Left colon (tissue), 2 donors: ENCODE measurements around the gene DDX47. TPM values are rescaled to one million over a fixed set of nuclear protein-coding genes. Genes with fewer than 3 reads are reported as not detected.
"Not testable (repeated sequence)": the region's sequence is repeated elsewhere in the genome, so short reads cannot be mapped to it uniquely, and the experiment has no call there.

Source experiments
- ATAC-seq: fragments of 200-7000 bp; cut with Tn5 transposase; one replicate; pipeline ENCODE4 v1.9.1; 2020; ENCODE audit warnings: mild to moderate bottlenecking, moderate library complexity
- DNase-seq, 2 donors: peaks; one replicate each; pipeline ENCODE4 v3.0.0-alpha.2; 2020
- intact Hi-C, 2 donors: fragments of 100-400 bp; cut with DNase I in 1 of 2; cut with micrococcal nuclease in 1 of 2; formaldehyde crosslinking; loops; one replicate each; pipeline versions ENCODE4 v1.11.2 to v1.14.0; 2022; cut with DNase I, micrococcal nuclease
- microRNA-seq, 2 donors: library from miRNA; unstranded; fragments of <30 nt; microRNA quantifications; one replicate each; pipeline versions ENCODE4 v1.1.0 to v1.2.0, GENCODE V29; 2020
- total RNA-seq, 2 donors: library from RNA; stranded (reverse); fragmentation: NEBNext Ultra II Directional; extraction: Animal tissue kit (Norgen Biotek cat#: 25700); gene quantifications; one replicate each; pipeline ENCODE4 v1.2.1, GENCODE V29; 2021
- donor health status: DM: no; HTN: no; CAD: no.
- donor health status: DM: yes; HTN: yes; CAD: no.

The DDX47 gene
- total RNA-seq, 2 donors from 2014 or later, result 30.5 to 31.0 TPM

DNA sequence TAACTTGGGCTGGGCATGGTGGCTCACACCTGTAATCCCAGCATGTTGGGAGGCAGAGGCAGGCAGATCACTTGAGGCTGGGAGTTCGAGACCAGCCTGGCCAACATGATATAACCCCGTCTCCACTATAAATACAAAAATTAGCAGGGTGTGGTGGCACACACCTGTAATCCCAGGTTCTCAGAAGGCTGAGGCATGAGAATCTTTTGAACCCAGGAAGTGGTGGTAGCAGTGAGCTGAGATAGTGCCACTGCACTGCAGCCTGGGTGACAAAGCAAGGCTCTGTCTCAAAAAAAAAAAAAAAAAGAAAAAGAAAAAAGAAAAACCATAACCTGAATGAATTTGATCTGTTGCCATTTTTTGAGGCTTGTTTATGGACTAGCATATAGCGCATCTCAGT, 33.6 kb downstream of the DDX47 start:
- ATAC-seq, intact Hi-C loops, DNase-seq: not testable (repeated sequence)

- no peak for DNase-seq
- intact Hi-C loops, result no loop called here
Measured at GRCh38 chr12:12853435-12853834, 40.3 kb downstream of the DDX47 start.

DNA sequence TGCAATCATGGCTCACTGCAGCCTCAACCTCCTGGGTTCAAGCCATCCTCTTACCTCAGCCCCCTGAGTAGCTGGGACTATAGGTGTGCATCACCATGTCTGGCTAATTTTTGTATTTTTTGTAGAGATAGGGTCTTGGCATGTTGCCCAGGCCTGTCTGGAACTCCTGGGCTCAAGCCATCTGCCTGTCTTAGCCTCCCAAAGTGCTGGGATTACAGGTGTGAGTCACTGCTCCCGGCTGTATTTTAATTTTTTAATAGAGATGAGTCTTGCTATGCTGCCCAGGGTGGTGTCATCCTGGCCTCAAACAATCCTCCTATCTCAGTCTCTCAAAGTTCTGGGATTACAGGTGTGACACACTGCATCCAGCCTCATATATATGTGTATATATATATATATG, 46.5 kb downstream of the DDX47 start:
- no peak for ATAC-seq
- intact Hi-C loops, result no loop called here
- no peak for DNase-seq

More at GRCh38 chr12:12853435-12853834, 40.3 kb downstream of the DDX47 start:
- peak; percentile 86 for ATAC-seq

DNA sequence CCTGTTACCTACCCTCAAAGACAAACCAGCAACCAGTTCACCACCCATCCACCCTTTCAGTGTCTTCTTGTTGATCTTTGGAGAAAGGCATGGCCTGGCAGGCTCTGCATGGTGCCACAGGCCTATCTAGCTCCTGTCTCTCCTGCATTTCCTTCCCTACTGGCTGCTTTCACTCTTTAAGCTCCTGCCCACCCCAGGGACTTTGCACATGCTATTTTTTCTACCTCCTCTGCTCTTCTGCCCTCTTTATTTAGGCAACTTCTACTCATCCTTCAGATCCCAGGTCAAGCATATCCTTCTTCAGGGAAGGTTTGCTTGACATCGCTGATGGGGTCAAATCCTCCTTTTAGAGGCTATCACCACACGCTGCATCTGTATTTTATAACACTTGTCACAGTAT, 51.1 kb downstream of the DDX47 start:
- no peak for ATAC-seq
- intact Hi-C loops, result no loop called here
- DNase-seq, result no peak

- ATAC-seq (no peak), DNase-seq (no peak)
- intact Hi-C loops, result no loop called here
Measured at GRCh38 chr12:12868477-12869235, 55.5 kb downstream of the DDX47 start.

GRCh38 chr12:12870465-12870864, 57.3 kb downstream of the DDX47 start:
- DNase-seq (no peak), ATAC-seq (no peak)
- intact Hi-C loops, result no loop called here

DNA sequence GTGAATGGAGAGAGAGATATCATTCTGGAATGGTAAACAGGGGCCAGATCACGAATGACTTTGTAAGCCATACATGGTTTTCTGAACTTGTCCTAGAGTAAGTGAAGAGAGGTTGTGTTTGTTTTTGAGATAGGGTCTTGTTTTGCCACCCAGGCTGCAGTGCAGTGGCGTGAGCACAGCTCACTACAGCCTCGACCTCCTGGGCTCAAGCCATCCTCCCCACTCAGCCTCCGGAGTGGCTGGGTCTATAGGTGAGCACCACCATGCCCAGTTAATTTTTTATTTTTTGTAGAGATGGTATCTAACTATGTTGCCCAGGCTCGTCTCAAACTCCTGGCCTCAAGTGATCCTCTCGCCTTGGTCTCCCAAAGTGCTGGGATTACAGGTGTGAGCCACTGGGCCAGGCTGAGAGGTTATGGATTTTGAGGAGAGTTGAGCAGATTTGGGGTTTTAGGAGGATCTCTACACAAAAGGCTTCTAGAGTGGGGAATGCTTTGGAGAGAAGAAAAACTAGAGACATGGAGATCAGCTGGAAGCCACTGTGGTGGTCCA, 58.5 kb downstream of the DDX47 start:
- ATAC-seq (no peak), DNase-seq (no peak)
- intact Hi-C loops, result no loop called here

- peak; percentile 60 to 87 for DNase-seq
- peak; percentile 74 for ATAC-seq
- intact Hi-C loops, result no loop called here
Measured at GRCh38 chr12:12872139-12872933, 59.2 kb downstream of the DDX47 start.

DNA sequence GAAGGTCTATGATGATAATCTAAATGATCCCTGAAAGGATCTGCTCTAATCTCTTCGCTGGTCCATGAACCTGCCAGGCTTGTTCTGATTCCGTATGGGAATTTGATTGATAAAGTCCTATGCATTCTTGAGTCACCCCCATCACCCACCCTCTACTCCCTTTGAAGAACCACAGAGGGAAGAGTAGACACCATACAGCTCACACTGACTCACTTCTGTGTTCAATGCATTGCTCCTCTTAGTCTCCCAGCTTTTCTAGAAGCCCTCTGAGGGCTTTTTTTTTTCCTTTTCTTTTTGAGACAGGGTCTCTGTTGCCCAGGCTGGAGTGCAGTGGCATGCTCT, 59.8 kb downstream of the DDX47 start:
- intact Hi-C loops, result no loop called here
- DNase-seq, result no peak
- no peak for ATAC-seq

GRCh38 chr12:12874029-12874428, 60.9 kb downstream of the DDX47 start:
- ATAC-seq, result no peak

DNA sequence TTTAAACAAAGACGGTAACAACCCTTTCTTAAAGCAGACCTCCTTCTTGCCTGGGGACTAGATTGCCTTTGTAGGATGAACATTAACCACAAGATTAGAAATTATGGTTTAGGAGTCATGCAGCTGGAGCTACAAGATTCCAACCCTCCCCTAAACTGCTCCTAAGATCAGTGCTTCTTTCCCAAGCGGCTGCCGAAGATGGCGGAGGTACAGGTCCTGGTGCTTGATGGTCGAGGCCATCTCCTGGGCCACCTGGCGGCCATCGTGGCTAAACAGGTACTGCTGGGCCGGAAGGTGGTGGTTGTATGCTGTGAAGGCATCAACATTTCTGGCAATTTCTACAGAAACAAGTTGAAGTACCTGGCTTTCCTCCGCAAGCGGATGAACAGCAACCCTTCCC, 62.2 kb downstream of the DDX47 start:
- intact Hi-C loops, ATAC-seq, DNase-seq: not testable (repeated sequence)

More at GRCh38 chr12:12874029-12874428, 60.9 kb downstream of the DDX47 start:
- no peak for DNase-seq
- intact Hi-C loops, result no loop called here

- intact Hi-C loops, result no loop called here
- ATAC-seq (peak; percentile 69), DNase-seq (no peak)
Measured at GRCh38 chr12:12877153-12877768, 64.1 kb downstream of the DDX47 start.

DNA sequence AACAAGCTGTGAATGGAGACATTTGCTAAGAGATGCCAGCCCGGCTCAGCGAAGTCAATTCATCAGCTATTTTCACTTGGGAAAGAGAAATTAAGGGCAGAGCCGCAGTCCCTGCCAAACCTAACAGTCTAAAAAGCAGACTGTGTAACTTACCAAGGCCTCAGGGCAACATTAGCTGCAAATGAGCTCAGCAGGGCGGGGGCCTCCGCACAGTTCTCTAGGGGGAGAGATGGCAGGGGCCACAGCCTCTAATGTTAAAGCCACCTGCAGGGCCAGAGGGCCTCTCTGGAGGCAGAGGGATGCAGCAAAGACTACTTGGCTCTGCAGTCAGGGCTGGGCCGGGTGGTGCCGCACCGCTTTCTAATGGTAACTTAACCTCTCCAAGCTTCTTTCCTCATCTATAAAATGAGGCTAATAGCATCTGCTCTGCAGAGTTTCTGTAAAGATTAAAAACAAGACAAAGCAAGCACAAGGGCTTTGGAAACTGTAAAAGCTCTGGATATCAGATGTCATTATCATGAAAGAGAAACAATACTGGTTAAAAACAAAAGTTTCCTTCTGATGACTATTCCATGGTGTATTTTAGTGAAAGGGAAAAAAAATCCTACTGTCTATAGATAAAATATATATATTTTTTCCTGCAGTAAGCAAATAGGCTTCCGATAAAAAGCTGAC, 64.8 kb downstream of the DDX47 start:
- intact Hi-C loops, result no loop called here
- ATAC-seq (peak; percentile 22), DNase-seq (peak in 1 of 2 donors; percentile 61)

Small RNA genes lying within 50 kb of the gene (microRNA-seq; reads per million reads assigned to microRNA genes)
- 0 reads per million in 2 donors for gene MIR613

Other genes with a start within 250 kb of the DDX47 start
- 10 to 100 TPM; 25.6 to 28.1 TPM for gene CREBL2, start 201.5 kb upstream of the DDX47 start, total RNA-seq
- under 1 TPM; 0.34 to 0.37 TPM for gene GPR19, start 117.2 kb upstream of the DDX47 start, total RNA-seq
- gene CDKN1B, start 96.0 kb upstream of the DDX47 start, total RNA-seq, result 10 to 100 TPM; 38.0 to 53.3 TPM
- gene APOLD1, start 27.7 kb upstream of the DDX47 start, total RNA-seq, result 1 to 10 TPM; 2.6 to 6.7 TPM
- gene GPRC5A, start 78.2 kb downstream of the DDX47 start, total RNA-seq, result 100 to 1,000 TPM; 206 to 463 TPM
- gene GPRC5D, start 138.8 kb downstream of the DDX47 start, total RNA-seq, result under 1 TPM in 1 of 2 donors, not detected in 1; 0.28 TPM
- 10 to 100 TPM; 26.0 to 62.9 TPM for gene HEBP1, start 186.9 kb downstream of the DDX47 start, total RNA-seq
- 1 to 10 TPM; 1.3 to 1.7 TPM for gene FAM234B, start 231.0 kb downstream of the DDX47 start, total RNA-seq